ENCODE measurements around the gene MGLL.

- TF ChIP-seq CTCF (IDR thresholded peaks at IDR 0.05; ENCODE audit: low read length) (no peak), EZH2 (optimal IDR thresholded peaks at IDR 0.05; ENCODE audit: low read depth, low read length) (no peak), EZH2phosphoT487 (IDR thresholded peaks at IDR 0.05; ENCODE audit: low read length) (no peak)
These were observed 11.1 kb upstream of the MGLL start for GRCh38 chr3:127833281-127834032.

Measured in MM.1S (cell line).